NCI-H2029 treated with DMSO at 0.1 percent for 48 hours (cell line): ENCODE results near the gene GPHN.

ENCODE experiments used
- DNase-seq: peaks from one replicate; lab custom pipeline; 2025; lab: John Stamatoyannopoulos, UW

Gene GPHN

DNA sequence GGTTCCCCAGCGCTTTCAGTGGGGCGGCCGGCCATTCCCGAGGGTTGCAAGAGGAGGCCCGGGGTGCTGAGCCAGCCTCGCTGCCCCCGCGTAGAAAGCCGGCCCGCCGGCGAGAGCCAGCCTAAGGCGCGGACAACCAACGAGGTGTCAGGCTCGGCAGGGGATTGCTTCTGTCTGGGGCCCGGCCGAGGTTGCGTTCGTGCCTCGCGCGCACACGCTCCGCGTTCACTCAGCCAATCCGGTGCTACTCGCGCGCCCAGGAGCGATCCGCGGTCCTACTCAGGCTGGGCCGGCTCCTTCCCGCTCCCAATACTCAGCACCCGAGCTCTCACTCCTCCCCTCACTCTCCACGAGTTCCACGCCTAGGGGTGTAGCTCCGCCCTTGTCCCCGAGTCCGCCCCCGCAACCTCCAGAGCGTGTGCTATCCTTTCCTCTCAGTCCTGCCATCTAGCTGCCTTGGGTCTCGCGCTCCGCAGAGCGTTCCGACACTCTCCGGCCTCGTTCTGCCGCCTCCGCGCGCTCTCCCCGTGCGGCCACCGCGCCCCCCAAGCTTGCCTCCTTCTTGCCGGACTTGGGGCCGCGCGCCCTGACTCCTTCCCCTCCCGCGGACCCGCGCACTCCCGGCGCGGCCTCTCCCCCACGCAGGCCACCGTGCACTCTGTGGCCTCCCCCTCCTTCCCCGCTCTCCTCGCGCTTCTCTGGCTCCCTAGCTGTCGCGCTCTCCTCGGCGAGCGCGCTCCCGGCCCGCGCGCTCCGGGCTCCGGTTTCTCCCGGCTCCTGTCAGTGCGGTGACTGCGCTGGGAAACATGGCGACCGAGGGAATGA is at the start of gene GPHN:
TSS of gene GPHN (plus strand) at position 426 of the 825 bp plus-strand sequence.
- DNase-seq, result peak; percentile 50

- no peak for DNase-seq
Observed at GRCh38 chr14:66459603-66460002, 48.3 kb upstream of the GPHN start.

DNA sequence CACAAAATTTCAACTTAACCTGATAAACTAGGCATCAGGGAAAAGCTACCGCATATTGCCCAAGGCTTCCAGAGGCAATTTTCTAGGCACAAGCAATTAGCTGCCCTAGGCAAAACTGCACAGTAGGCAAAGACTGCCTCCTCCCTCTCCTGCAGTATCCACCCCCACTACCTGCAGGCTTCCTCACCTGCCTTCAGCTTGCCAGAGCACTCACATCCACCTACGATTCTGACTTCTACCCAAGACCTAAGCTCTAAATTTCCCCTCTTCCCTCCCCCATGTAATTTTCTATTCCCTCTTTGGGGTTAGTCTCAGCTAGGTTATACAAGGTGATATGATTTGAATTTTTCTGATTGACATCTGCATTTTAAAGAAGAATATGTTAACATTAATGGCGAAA is 43.7 kb upstream of the GPHN start:
- no peak for DNase-seq

- no peak for DNase-seq
Observed at GRCh38 chr14:66468778-66469367, 39.1 kb upstream of the GPHN start.

GRCh38 chr14:66471584-66471983 is 36.4 kb upstream of the GPHN start:
- no peak for DNase-seq

- DNase-seq, result no peak
Observed at GRCh38 chr14:66472251-66472650, 35.7 kb upstream of the GPHN start.

DNA sequence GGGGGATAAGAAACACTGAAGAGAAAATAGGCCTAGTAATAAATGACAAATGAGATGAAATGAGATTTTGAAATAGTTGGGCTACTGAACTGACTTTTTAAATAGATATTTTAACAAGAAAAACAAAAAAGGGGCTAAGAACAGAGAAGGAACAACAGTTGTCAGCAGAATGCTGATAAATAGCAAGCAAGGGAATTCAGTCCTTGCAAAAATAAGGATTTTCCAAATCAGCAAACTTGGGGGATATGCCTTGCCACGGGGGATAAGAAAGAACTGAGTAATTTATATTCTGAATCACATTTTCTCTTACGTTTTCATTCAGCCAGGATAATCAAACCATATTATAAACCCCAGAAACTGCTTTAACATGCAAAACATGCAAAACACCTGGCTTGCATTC is 34.7 kb upstream of the GPHN start:
- DNase-seq, result no peak

DNA sequence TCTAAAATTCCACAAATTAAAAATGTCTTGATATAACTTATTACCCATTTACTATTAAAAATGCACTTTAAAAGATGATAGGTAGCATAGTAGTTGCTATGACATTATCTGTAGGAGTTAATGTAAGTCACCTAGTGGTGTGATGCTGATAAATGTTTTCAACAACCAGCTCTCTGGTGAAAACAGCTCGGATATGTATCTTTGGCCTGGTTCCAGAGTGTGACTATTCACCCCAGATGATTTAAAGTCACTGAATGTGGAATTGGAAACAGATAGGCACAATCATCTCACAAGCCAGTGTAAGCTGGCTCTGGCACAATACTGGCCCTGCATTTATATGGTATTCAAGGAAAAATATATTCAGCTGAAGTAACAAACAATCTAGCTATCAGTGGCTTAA is 31.0 kb upstream of the GPHN start:
- DNase-seq, result no peak

DNA sequence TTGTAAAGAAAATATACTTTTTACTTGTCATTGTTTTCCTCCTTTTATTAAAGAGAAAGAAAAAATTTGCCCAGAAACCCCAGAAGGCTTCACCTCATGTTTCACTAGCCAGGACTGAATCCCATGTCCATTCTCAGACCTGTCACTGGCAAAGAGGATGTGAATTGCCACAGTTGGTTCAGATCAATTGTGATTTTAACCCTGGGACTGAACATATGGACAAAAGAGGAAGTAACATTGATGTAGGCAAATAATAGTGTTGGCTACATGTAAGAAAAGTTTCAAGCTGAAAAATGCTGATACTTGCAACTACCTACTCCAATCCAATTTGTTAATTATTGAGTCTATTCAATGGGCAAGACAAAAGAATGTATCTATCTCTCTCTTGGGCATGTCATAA is 30.4 kb upstream of the GPHN start:
- no peak for DNase-seq

DNA sequence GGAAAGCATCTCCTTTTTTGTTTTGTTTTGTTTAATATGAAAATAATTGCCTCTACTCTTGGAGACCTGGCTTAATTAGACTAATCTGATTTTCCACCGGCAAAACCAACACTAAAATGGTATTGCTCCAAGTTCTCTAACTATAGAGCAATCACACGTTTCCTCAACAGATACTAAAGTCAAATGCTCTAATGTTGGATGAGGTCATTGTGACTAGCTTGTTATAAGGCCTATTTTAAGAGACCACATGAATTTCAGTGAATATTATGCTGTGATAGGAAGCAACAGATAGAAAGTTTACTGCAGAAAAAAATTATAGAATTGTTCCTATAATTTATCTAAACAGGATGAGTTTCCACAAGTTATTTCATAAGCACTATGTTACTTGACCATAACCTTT is 25.1 kb upstream of the GPHN start:
- no peak for DNase-seq

GRCh38 chr14:66483322-66483721 is 24.6 kb upstream of the GPHN start:
- no peak for DNase-seq

DNA sequence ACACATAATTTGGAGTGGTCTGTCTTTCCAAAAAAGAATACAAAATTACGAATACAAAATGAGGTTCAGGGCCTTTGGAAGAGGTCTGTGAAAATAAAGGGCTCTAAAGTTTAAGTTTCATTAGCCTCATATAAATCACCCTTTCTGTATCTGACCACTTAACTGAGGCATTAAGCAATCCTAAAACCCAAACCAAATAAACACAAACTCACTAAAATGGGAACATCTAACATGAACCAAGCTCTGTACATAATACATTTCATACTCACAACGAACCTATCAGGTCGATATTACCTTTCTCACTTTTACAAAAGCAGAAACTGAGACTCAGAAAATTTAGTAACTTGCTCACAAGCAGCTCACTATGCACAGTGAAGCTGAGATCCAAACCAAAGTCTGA is 22.9 kb upstream of the GPHN start:
- DNase-seq, result no peak

DNA sequence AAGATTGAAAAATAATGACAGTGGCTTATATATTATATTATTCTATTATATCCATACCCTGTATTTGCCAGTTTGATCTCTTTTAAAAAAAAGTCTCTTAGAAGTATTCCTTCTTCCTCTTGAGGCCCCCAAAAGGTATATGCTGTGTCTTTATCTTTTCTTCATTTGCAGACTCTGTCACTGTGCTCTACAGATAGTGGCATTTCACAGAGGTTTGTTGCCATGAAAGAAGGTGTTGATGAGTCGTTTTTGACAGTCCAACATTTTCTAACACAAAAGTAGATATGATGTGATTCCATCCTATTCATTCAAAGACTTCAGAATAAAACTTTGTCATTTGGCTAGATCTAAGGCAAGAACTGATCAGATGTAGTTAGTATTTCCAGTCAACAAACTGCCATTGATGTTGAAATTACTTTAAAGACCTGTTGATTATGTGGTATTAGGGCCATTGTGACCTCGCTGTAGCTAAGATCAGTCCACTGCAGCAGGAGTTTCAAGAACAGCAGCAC is 22.0 kb upstream of the GPHN start, which contains the start of gene CCDC196:
TSS of gene CCDC196 (plus strand) at position 462 of the 512 bp plus-strand sequence. CDS start 132 bp downstream, outside the sequence.
- DNase-seq, result no peak

DNA sequence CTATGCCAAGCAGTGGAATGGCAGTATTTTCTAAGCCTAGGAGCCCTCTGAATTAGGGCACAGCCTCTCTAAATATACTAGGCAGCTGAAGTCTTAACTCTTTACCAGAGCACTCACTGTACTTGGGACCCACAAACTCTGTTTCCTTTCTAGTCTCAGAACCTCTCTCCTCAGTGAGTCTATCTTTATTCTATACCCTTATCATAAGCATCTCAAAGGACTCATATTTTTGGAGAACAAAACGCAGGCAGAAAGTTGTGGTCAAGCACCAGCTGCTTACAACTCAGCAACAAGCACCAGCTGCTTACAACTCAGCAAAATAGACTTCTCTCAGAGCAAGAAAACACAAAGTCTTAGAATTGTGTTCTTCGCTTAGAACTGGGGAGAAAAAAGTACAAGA is 20.8 kb upstream of the GPHN start:
- no peak for DNase-seq

GRCh38 chr14:66490143-66491111 is 17.5 kb upstream of the GPHN start:
- no peak for DNase-seq

DNA sequence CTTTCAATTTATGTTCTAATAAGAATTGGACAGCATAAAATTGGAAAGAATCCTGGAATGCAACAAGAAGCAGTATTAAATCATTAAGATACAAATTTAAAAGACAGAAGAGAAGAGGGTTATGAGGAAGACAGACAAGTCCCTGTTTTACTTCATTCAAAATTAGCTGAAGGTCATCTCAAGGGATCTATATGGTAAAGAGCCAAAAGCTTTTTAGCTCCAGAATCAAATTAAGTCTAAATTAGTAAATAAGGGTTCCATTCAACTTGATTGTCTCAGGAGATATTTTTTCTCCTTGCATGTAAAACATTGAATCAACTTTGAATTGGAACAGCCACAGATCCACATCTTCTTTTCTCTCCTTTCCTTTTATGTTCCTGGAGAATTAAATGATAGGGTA is 14.2 kb upstream of the GPHN start:
- no peak for DNase-seq

- DNase-seq, result no peak
Observed at GRCh38 chr14:66495218-66496098, 12.5 kb upstream of the GPHN start.

DNA sequence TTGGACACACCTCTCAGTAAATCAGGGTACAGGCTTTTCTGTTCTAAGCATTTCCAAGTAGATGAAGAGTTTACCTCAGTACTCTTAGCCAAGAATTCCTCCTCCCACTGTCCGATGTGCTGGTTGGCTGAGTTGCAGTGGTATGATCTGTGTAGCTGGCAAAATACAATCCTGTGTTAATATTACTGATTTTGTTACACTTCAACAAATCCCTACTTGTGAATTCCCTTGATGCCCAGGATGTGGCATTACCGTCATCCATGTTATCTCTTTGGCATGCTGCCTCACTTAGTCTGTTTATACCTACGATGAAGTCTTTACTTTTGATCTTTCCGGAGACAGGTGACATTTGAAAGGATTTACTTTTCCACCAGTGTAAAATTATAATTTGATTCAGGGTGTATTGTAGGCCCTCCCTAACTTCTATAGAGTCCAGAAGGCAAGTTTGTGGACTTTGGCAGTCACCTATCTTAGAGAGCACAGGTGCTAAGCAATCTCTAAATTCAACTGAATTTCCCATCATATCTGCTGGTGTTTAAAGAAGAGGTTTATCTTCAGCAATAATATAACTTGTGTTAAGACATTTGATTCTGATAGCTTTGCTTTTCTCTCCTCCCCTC is 11.6 kb upstream of the GPHN start:
- no peak for DNase-seq

GRCh38 chr14:66496911-66497310 is 11.0 kb upstream of the GPHN start:
- DNase-seq, result no peak

DNA sequence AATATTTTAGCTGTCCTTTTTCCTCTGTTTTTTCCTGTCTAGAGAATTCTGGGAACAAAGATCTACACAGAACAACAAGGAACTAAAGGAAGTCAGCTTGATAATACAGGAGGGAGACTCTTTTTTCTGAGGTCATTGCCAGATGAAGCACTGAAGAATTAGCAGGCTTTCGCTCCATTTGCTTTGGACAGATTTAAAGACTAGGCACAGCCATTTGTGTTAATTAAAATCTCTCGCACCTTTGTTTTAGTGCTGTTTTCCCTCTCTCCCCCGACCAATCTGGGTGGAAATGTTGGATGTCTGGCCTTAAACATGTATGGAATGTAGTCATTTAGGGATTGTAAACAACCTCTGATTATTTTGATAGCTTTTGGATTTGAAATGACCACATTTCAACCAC is 9.6 kb upstream of the GPHN start:
- no peak for DNase-seq

DNA sequence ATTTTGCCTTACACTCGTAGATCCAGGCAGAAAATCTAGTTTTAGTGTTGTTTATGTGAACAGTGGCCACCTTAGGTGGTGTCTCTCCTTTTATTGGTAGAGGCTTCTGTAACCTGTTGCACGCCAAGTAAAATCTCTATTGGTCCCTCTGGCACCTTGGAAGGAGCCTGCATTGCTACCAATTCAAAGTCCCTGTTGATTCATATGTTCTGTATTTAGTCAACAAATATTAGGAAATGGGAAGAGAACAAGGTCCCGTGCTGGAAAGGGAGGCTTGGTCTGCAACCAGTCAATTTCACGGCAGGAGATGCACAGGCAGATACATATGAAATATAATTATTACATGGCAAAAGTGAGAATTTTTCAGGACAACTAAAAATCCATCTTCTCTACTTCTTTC is 6.4 kb upstream of the GPHN start:
- no peak for DNase-seq
